ENCODE results near the gene IPCEF1.

DNA sequence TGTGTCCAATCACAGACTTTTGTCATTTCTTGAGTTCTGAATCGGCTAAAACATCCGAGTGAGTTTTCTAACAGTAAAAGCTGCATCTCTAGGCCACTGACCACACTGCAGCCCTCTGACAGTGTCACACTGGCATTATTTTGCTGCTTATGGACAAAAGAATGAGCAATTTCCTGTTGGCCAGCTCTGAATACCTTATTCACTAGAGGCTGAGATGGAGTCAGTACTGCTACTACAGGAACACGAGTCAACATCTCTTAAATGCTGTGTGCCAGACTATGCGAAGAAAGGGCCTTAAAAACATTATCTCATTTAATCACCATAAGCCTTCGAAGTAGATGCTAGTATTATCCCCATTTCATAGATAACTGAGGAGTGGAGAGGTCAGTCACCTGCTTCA is 42.5 kb upstream of the IPCEF1 start:
- TF ChIP-seq, protein P1, sequence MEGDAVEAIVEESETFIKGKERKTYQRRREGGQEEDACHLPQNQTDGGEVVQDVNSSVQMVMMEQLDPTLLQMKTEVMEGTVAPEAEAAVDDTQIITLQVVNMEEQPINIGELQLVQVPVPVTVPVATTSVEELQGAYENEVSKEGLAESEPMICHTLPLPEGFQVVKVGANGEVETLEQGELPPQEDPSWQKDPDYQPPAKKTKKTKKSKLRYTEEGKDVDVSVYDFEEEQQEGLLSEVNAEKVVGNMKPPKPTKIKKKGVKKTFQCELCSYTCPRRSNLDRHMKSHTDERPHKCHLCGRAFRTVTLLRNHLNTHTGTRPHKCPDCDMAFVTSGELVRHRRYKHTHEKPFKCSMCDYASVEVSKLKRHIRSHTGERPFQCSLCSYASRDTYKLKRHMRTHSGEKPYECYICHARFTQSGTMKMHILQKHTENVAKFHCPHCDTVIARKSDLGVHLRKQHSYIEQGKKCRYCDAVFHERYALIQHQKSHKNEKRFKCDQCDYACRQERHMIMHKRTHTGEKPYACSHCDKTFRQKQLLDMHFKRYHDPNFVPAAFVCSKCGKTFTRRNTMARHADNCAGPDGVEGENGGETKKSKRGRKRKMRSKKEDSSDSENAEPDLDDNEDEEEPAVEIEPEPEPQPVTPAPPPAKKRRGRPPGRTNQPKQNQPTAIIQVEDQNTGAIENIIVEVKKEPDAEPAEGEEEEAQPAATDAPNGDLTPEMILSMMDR (IDR thresholded peaks at IDR 0.05) = no peak
- TF ChIP-seq POLR2A (IDR thresholded peaks at IDR 0.05) (no peak), POLR2AphosphoS5 (IDR thresholded peaks at IDR 0.05; ENCODE audit: insufficient read depth in 1 of 2, low read depth in 1 of 2) (no peak)
